Kidney epithelial cell (primary cell): ENCODE measurements around the gene CRYGB. TPM values are rescaled to one million over a fixed set of nuclear protein-coding genes. Genes with fewer than 3 reads are reported as not detected.
A peak's percentile ranks its signal among the peaks of the same experiment; 100 is the strongest.

Experiments
- DNase-seq: peaks from one replicate; pipeline ENCODE4 v3.0.0-alpha.2; 2010; ENCODE audit warnings: low read depth
- H3K27me3 ChIP-seq: 2 replicates; pipeline ENCODE4 v1.6.0; 2011; ENCODE audit warnings: low read length; ENCODE audit not compliant: control insufficient read depth, insufficient read depth
- H3K36me3 ChIP-seq: 2 replicates; pipeline ENCODE4 v1.5.1; 2011; ENCODE audit warnings: low read length; ENCODE audit not compliant: control insufficient read depth, insufficient read depth
- H3K4me3 ChIP-seq: 2 replicates; pipeline ENCODE4 v1.5.1; 2011; ENCODE audit warnings: low read depth, mild to moderate bottlenecking, control low read depth, low read length
- total RNA-seq: library from RNA; depleted of rRNA; stranded (reverse); fragments of >200 nt; gene quantifications from 2 replicates; pipeline ENCODE4 v1.2.3, GENCODE V29; 2015
- TF ChIP-seq, protein P1 (sequence below): IDR thresholded peaks from 2 replicates; pipeline ENCODE4 v1.5.1; 2011; ENCODE audit warnings: mild to moderate bottlenecking, moderate library complexity, low read length, control low read depth, inconsistent platforms; ENCODE audit not compliant: insufficient read depth, poor library complexity, severe bottlenecking

The CRYGB gene, protein sequence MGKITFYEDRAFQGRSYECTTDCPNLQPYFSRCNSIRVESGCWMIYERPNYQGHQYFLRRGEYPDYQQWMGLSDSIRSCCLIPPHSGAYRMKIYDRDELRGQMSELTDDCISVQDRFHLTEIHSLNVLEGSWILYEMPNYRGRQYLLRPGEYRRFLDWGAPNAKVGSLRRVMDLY
- total RNA-seq, result not detected in 2 replicates

DNA sequence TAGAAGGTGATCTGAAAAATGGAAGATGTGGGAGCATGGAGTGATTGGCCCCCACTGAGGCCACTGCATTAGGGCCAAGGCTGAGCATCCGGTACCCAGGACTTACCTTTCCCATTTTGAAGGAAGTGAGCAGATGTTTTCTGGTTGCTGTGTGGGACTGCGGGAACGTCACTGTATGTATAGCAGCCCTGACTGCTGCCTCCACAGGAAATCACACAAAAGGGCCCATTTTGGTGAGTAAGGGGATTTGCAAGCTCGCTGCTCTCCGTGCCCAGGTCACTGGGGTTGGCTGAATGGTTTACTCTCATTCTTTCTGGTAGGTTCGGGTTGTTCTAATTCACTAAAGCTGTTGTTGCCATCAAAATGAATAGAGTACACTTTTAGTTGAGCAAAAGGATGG is at the start of gene CRYGB:
Gene CRYGB, minus strand, starts transcription at position 153 of the 400 bp plus-strand sequence. Its CDS starts 38 bp downstream, at position 115.
- Histone ChIP-seq H3K36me3 (no peaks in the 10 kb centered on the region), H3K4me3 (no peak within 1 kb of the TSS), H3K27me3 (peaks cover 2% of the 10 kb centered on the region)
- TF ChIP-seq, protein P1, sequence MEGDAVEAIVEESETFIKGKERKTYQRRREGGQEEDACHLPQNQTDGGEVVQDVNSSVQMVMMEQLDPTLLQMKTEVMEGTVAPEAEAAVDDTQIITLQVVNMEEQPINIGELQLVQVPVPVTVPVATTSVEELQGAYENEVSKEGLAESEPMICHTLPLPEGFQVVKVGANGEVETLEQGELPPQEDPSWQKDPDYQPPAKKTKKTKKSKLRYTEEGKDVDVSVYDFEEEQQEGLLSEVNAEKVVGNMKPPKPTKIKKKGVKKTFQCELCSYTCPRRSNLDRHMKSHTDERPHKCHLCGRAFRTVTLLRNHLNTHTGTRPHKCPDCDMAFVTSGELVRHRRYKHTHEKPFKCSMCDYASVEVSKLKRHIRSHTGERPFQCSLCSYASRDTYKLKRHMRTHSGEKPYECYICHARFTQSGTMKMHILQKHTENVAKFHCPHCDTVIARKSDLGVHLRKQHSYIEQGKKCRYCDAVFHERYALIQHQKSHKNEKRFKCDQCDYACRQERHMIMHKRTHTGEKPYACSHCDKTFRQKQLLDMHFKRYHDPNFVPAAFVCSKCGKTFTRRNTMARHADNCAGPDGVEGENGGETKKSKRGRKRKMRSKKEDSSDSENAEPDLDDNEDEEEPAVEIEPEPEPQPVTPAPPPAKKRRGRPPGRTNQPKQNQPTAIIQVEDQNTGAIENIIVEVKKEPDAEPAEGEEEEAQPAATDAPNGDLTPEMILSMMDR, result no peak
- DNase-seq, result no peak

DNA sequence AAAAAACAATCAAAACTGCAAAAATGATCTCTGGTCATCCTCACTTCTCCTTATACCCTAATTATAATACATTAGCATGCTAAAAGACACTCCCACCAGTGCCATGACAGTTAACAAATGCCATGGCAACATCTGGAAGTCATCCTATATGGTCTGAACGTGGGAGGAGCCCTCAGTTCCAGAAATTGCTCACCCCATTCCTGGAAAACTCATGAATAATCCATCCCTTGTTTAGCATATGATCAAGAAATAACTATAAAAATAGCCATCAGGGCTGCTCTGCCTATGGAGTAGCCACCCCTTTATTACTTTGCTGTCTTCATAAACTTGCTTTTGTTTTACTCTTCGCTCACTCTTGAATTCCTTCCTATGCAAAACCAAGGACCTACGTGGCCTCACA is 49.6 kb upstream of the CRYGB start:
- Histone ChIP-seq H3K27me3 (no peaks in the 10 kb centered on the region), H3K36me3 (no peaks in the 10 kb centered on the region), H3K4me3 (no peak overlapping the region)
- DNase-seq, result no peak
- TF ChIP-seq, protein P1, result no peak

DNA sequence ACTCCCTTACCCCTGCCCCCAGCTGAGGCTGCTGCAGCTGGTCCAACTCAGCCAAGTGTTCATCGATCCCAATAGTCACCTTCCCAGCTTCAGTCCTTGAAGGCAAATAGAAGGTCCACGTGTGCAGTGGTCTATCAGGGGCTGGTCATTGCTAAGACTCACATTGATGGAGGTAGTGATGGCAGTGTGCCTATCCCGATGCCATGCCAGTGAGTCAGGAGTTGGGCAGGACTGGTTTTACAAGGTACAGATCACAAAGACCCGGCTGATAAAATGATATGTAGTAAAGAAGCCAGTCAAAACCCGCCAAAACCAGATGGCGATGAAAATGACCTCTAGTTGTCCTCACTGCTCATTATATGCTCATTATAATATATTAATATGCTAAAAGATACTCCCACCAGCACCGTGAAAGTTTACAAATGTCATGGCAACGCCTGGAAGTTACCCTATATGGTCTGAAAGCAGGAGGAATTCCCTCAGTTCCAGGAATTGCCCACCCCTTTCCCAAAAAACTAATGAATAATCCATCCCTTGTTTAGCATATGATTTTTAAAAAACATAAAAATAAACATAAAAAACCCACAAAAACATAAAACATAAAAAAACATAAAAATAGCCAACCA is 46.8 kb upstream of the CRYGB start:
- peak; percentile 5 for DNase-seq
- H3K27me3 ChIP-seq, result no peaks in the 10 kb centered on the region
- H3K36me3 ChIP-seq, result no peaks in the 10 kb centered on the region
- TF ChIP-seq, protein P1, result no peak
- H3K4me3 ChIP-seq, result no peak overlapping the region

DNA sequence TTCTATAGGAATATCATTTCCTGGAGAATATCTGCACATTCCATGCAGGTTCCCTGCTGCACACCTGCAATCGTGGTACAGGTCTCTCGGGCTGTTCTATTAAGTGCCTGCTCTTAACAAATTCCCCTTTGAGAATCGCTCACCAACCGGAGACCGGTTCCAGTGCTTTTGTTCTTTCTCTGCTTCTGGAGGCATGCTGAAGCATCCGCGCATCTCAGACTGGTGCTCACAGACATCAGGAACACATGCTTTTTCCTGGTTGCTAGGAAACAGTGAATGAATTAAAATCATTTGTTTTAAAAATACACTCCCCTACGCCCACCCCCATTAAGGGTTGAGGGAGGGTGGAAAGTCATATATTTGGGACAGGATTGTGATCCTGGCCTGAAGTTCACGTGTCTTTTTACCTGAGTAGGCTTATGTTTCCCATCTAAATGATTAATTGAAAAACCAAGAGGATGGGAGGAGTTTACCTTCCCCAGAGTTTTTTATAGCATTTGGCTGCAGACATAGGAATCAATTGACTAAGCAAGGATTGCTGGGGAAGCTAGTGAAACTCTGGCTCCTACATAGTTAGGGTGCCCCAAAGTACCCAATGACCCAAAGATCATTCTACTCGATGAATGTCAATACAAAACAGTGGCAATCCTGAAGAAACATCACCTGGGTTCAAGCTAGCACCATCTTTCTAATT is 44.0 kb upstream of the CRYGB start, which contains the start of gene C2orf80:
Gene C2orf80, minus strand, starts transcription at position 221 of the 694 bp plus-strand sequence. CDS start 3,044 bp downstream, outside the sequence.
- no peak for DNase-seq
- H3K36me3 ChIP-seq, result no peaks in the 10 kb centered on the region
- no peaks in the 10 kb centered on the region for H3K27me3 ChIP-seq
- H3K4me3 ChIP-seq, result no peak within 1 kb of the TSS
- TF ChIP-seq, protein P1, result no peak

DNA sequence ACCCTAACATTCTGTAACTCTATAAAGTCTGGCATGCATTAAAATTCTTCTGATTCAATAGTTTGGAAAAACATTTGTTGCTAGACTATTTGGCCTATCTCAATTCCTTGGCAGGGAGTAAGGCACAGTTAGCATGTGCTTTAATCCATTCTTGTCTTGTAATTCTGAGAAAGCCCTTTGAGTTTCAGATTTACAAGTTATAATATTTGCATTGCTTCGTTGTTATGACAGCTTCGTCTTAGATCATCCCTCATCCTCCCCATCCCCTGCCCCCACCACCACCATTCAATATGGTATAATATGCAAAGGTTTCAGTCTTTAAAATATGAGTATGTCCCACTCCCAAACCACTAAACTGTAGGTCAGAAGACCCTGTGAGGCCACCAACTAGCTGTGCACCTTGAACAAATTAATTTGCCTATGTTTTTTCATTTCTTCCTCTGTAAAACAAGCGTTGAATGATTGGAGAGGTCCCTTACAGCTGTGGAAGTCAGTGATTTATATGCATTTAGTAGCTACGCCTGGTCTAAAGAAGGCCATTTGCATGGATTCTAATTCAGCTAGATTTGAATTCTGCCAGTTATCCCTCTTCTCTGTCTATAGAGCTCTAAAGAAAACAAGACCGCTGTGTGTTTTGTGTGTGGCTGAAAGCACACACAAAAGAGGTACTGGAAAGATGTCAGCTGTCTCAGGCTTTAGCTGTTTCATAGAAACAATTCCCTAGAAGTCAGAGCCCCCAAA is 43.3 kb upstream of the CRYGB start:
- H3K36me3 ChIP-seq, result no peaks in the 10 kb centered on the region
- no peak for DNase-seq
- TF ChIP-seq, protein P1, result no peak

More for the DNA sequence above, 43.3 kb upstream of the CRYGB start:
- Histone ChIP-seq H3K27me3 (no peaks in the 10 kb centered on the region), H3K4me3 (no peak overlapping the region)
